ENCODE measurements around the gene PTPA.

- TF ChIP-seq EZH2 (IDR thresholded peaks at IDR 0.05; ENCODE audit: borderline replicate concordance, low read depth, low read length, severe bottlenecking) (no peak), CTCF (IDR thresholded peaks at IDR 0.05; ENCODE audit: borderline replicate concordance, extremely low read depth, low read length, poor library complexity, severe bottlenecking) (no peak)
Observed at GRCh38 chr9:129064499-129064908, 46.7 kb upstream of the PTPA start.

All from DND-41 (cell line).